IPS-NIHi7 (cell line): ENCODE results near the gene CCM2L.

ENCODE experiments used
- DNase-seq: peaks from one replicate; pipeline ENCODE4 v3.0.0; 2012; ENCODE audit warnings: mixed read lengths; ENCODE audit errors: extremely low spot score

CCM2L gene

GRCh38 chr20:32056708-32057483 lies 46.7 kb downstream of the CCM2L start:
- no peak for DNase-seq

GRCh38 chr20:32057656-32058184 lies 47.5 kb downstream of the CCM2L start:
- no peak for DNase-seq

- DNase-seq, result no peak
Measured at GRCh38 chr20:32059189-32059588, 49.0 kb downstream of the CCM2L start.

- DNase-seq, result no peak
Measured at GRCh38 chr20:32062776-32063170, 52.5 kb downstream of the CCM2L start.

GRCh38 chr20:32063695-32064094 lies 53.5 kb downstream of the CCM2L start:
- no peak for DNase-seq

GRCh38 chr20:32064667-32065066 lies 54.4 kb downstream of the CCM2L start:
- DNase-seq, result no peak

GRCh38 chr20:32067234-32067821 lies 57.1 kb downstream of the CCM2L start:
- no peak for DNase-seq

GRCh38 chr20:32068174-32068573 lies 57.9 kb downstream of the CCM2L start:
- no peak for DNase-seq

- no peak for DNase-seq
Measured at GRCh38 chr20:32069711-32070110, 59.5 kb downstream of the CCM2L start.

GRCh38 chr20:32070282-32070681 lies 60.0 kb downstream of the CCM2L start:
- no peak for DNase-seq

GRCh38 chr20:32070690-32071213 lies 60.5 kb downstream of the CCM2L start:
- no peak for DNase-seq

- no peak for DNase-seq
Measured at GRCh38 chr20:32071395-32072167, 61.3 kb downstream of the CCM2L start.

GRCh38 chr20:32072168-32072750 lies 62.0 kb downstream of the CCM2L start:
- no peak for DNase-seq

GRCh38 chr20:32075534-32075933 lies 65.3 kb downstream of the CCM2L start:
- no peak for DNase-seq

- no peak for DNase-seq
Measured at GRCh38 chr20:32077190-32077589, 67.0 kb downstream of the CCM2L start.

- DNase-seq, result no peak
Measured at GRCh38 chr20:32078322-32078721, 68.1 kb downstream of the CCM2L start.

GRCh38 chr20:32078791-32079190 lies 68.6 kb downstream of the CCM2L start:
- no peak for DNase-seq

GRCh38 chr20:32079655-32080109 lies 69.4 kb downstream of the CCM2L start:
- DNase-seq, result no peak

- DNase-seq, result no peak
Measured at GRCh38 chr20:32080783-32081182, 70.5 kb downstream of the CCM2L start.
